A549 treated with GW870086 at 1 μM for 4 hours (cell line): ENCODE results near the gene ZNF587. TPM values are rescaled to one million over a fixed set of nuclear protein-coding genes. Genes with fewer than 3 reads are reported as not detected.

Experiments
- total RNA-seq: library from RNA; stranded (reverse); fragments of 200-300 nt; extraction: Qiagen RNA extraction; gene quantifications from 5 replicates; pipeline ENCODE4 v1.2.3, GENCODE V29; 2022; ENCODE audit warnings: low read depth

The ZNF587 gene
- total RNA-seq = 5.2 to 6.7 TPM (median 6.6 TPM) in 5 replicates

GRCh38 chr19:57849666-57850473, at the start of gene ZNF587:
ZNF587 (plus strand) TSS chr19:57849859; CDS start chr19:57850039, 180 bp downstream.

DNA sequence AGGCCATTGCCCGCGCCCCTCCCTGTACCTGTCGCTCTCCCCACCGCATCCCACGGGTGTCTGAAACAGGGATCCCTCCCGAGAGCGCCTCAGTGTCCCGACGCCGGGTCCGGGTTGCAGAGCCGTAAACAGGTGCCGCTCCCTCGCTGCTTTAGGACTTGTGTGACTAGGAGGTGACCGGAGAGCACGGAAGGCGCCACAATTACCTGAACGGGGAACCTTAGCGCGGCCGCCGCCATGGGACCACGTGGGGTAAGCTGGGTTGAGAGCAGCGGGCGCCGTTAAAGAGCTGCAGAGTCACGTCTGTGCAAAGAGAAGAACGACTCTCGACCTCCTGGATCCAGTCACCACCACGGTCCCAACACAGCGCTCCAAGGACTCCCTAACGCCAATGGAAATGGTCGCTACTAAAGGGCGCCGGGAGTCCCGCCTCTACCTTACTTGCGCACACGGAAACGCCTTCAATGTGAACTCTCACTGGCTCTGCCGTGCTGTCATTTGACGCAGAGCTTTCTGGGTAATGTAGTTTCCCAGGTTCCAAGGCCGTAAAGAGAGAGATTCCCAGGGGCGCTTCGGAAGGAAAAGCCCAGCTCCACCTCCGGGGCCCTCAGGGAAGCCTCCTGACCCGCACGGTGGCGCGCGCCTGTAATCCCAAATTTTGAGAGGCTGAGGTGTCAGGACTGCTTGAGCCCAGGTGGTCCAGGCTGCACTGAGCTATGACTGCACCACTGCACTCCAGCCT, 35.0 kb upstream of the ZNF587 start, which contains the start of gene ZNF552:
Gene ZNF552, minus strand, starts transcription at position 409 of the 742 bp plus-strand sequence. Its CDS starts 170 bp downstream, at position 239.

DNA sequence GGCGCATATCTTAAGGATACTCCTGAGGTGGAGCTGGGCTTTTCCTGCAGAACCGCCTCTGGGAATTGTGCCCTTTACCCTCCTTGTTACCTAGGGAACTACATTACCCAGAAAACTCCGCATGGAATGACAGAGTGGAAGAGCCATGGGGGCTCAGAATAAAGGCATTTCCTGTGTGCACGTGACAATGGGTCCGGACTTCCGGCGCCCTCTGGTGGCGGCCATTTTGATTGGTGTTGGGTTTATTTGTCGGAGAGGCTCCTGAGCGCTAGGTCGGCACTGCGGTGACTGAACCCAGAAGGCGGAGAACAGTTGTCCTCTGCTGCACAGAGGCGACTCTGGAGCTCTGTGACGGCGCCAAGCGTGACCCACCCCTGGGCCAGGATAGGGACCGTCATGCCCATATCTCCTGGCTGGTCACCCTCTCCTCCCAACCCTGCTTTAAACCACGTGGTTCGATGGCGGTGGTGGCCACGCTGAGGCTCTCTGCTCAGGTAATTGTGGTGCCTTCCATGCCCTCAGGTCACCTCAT, 19.5 kb upstream of the ZNF587 start, which contains the start of gene ZNF587B:
Gene ZNF587B, plus strand, starts transcription at position 229 of the 532 bp plus-strand sequence. Its CDS starts 230 bp downstream, at position 459.

DNA sequence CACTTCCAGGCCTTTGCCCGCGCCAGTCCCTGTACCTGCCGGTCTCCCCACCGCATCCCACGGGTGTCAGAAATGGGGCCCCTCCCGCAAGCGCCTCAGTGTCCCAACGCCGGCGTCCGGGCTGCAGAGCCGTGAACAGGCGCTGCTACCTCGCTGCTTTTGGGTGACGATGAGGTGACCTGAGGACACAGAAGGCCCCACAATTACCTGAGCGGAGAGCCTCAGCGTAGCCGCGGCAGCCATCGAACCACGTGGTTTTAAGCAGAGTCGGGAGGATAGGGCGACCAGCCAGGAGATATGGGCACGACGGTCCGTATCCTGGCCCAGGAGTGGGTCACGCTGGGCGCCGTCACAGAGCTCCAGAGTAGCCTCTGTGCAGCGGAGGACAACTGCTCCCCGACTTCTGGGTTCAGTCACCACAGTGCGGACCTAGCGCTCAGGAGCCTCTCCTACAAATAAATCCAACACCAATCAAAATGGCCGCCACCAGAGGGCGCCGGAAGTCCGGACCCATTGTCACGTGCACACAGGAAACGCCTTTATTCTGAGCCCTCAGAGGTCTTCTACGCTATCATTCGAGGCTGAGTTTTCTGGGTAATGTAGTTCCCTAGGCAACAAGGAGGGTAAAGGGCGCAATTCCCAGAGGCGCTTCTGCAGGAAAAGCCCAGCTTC, 39.0 kb downstream of the ZNF587 start, which contains the start of gene ZNF814:
Gene ZNF814, minus strand, starts transcription at position 478 of the 672 bp plus-strand sequence. Its CDS starts 235 bp downstream, at position 243.

Other genes with a start within 250 kb of the ZNF587 start
- gene ZNF530, start 250.0 kb upstream of the ZNF587 start, total RNA-seq = 4.2 to 5.6 TPM (median 4.8 TPM) in 5 replicates
- 8.8 to 12.1 TPM (median 9.3 TPM) in 5 replicates for gene ZNF134, start 235.6 kb upstream of the ZNF587 start, total RNA-seq
- 5.1 to 6.8 TPM (median 6.0 TPM) in 5 replicates for gene ZNF211, start 216.7 kb upstream of the ZNF587 start, total RNA-seq
- gene ZSCAN4, start 180.9 kb upstream of the ZNF587 start, total RNA-seq = not detected in 5 replicates
- gene ZNF551, start 167.9 kb upstream of the ZNF587 start, total RNA-seq = 4.8 to 5.6 TPM (median 5.0 TPM) in 5 replicates
- not detected in 5 replicates for gene ZNF154, start 140.7 kb upstream of the ZNF587 start, total RNA-seq
- 0.69 to 1.1 TPM (median 1.0 TPM) in 5 replicates for gene ZNF671, start 122.2 kb upstream of the ZNF587 start, total RNA-seq
- gene ZNF776, start 103.0 kb upstream of the ZNF587 start, total RNA-seq = 5.0 to 7.4 TPM (median 5.3 TPM) in 5 replicates
- 5.1 to 7.2 TPM (median 6.6 TPM) in 5 replicates for gene ZNF586, start 80.2 kb upstream of the ZNF587 start, total RNA-seq
- gene ZNF552, start 34.9 kb upstream of the ZNF587 start, total RNA-seq = 4.0 to 6.7 TPM (median 5.4 TPM) in 5 replicates
- gene ZNF587B, start 19.6 kb upstream of the ZNF587 start, total RNA-seq = 6.8 to 9.3 TPM (median 8.4 TPM) in 5 replicates
- 1.4 to 4.4 TPM (median 2.6 TPM) in 5 replicates for gene ZNF814, start 39.2 kb downstream of the ZNF587 start, total RNA-seq
- gene ZNF417, start 66.7 kb downstream of the ZNF587 start, total RNA-seq = 2.8 to 4.6 TPM (median 4.2 TPM) in 5 replicates
- 0.70 to 1.8 TPM (median 1.1 TPM) in 5 replicates for gene ZNF418, start 85.5 kb downstream of the ZNF587 start, total RNA-seq
- 1.0 to 1.4 TPM (median 1.3 TPM) in 5 replicates for gene ZNF256, start 97.8 kb downstream of the ZNF587 start, total RNA-seq
- gene C19orf18, start 124.7 kb downstream of the ZNF587 start, total RNA-seq = not detected in 5 replicates
- 1.3 to 3.4 TPM (median 2.5 TPM) in 5 replicates for gene ZNF606, start 153.0 kb downstream of the ZNF587 start, total RNA-seq
- not detected in 5 replicates for gene ZSCAN1, start 184.2 kb downstream of the ZNF587 start, total RNA-seq
- gene ZNF135, start 209.4 kb downstream of the ZNF587 start, total RNA-seq = not detected in 5 replicates
- gene ZSCAN18, start 248.4 kb downstream of the ZNF587 start, total RNA-seq = 1.9 to 2.7 TPM (median 2.1 TPM) in 5 replicates